Astrocyte of the hippocampus (primary cell): ENCODE data around the gene KCNE5.
A peak's percentile ranks its signal among the peaks of the same experiment; 100 is the strongest.
"Not testable (repeated sequence)": the region's sequence is repeated elsewhere in the genome, so short reads cannot be mapped to it uniquely, and the experiment has no call there.

Experiments
- DNase-seq: peaks from one replicate; pipeline ENCODE4 v3.0.0; 2011; ENCODE audit warnings: low read depth, low spot score

Gene KCNE5

GRCh38 chrX:109624641-109625616 is at the start of gene KCNE5:
TSS of gene KCNE5 (minus strand) at chrX:109625172. CDS start at chrX:109625020, 152 bp downstream.
- DNase-seq, result peak; percentile 21

- no peak for DNase-seq
Measured at GRCh38 chrX:109672239-109672638, 47.3 kb upstream of the KCNE5 start.

- not testable (repeated sequence) for DNase-seq
Measured at GRCh38 chrX:109671170-109671569, 46.2 kb upstream of the KCNE5 start.

- DNase-seq, result no peak
Measured at GRCh38 chrX:109667986-109668385, 43.0 kb upstream of the KCNE5 start.

- DNase-seq, result no peak
Measured at GRCh38 chrX:109660435-109661143, 35.6 kb upstream of the KCNE5 start.

- DNase-seq, result no peak
Measured at GRCh38 chrX:109658391-109658790, 33.4 kb upstream of the KCNE5 start.

GRCh38 chrX:109657364-109657763 is 32.4 kb upstream of the KCNE5 start:
- DNase-seq, result not testable (repeated sequence)

- DNase-seq, result no peak
Measured at GRCh38 chrX:109656774-109657173, 31.8 kb upstream of the KCNE5 start.

- DNase-seq, result no peak
Measured at GRCh38 chrX:109655502-109656201, 30.7 kb upstream of the KCNE5 start.

GRCh38 chrX:109654516-109655109 is 29.6 kb upstream of the KCNE5 start:
- DNase-seq, result no peak

- DNase-seq, result not testable (repeated sequence)
Measured at GRCh38 chrX:109644671-109645070, 19.7 kb upstream of the KCNE5 start.

- DNase-seq, result no peak
Measured at GRCh38 chrX:109643687-109644086, 18.7 kb upstream of the KCNE5 start.

- no peak for DNase-seq
Measured at GRCh38 chrX:109638158-109638557, 13.2 kb upstream of the KCNE5 start.

- not testable (repeated sequence) for DNase-seq
Measured at GRCh38 chrX:109637477-109637876, 12.5 kb upstream of the KCNE5 start.

GRCh38 chrX:109635146-109635545 is 10.2 kb upstream of the KCNE5 start:
- peak; percentile 15 for DNase-seq

GRCh38 chrX:109632906-109633504 is 8.0 kb upstream of the KCNE5 start:
- peak; percentile 39 for DNase-seq

GRCh38 chrX:109629310-109629709 is 4.3 kb upstream of the KCNE5 start:
- peak; percentile 21 for DNase-seq

GRCh38 chrX:109626637-109627036 is 1.7 kb upstream of the KCNE5 start:
- DNase-seq, result no peak

GRCh38 chrX:109623997-109624396 is 975 bp downstream of the KCNE5 start:
- DNase-seq, result no peak

- no peak for DNase-seq
Measured at GRCh38 chrX:109622270-109622669, 2.7 kb downstream of the KCNE5 start.

- DNase-seq, result no peak
Measured at GRCh38 chrX:109619771-109620170, 5.2 kb downstream of the KCNE5 start.
